NCI-H510A treated with DMSO at 0.1 percent for 48 hours (cell line): ENCODE data around the gene NFX1.
"Not testable (repeated sequence)": the region's sequence is repeated elsewhere in the genome, so short reads cannot be mapped to it uniquely, and the experiment has no call there.

Source experiments
- DNase-seq: peaks from one replicate; lab custom pipeline; 2025; lab: John Stamatoyannopoulos, UW

Gene NFX1

DNA sequence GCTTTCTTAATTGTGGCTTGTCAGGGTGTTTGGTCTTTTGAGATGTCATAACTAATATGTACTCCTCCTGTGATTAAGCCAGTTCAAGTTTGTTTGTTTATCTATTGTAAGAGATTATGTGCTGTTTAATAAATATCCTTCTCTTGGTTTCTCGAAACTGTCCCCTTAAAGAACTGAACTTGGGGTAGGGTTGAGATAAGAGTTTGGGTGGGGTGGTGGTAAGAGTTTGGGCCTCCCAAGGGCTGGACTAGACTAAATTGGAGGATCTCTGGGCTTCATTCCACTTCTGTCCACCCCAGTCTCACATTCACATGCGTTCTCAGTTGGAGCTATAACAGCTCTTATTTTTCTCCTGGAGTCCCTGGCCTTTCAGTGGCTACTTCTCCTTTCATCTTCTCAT, 73.8 kb downstream of the NFX1 start:
- DNase-seq = no peak

DNA sequence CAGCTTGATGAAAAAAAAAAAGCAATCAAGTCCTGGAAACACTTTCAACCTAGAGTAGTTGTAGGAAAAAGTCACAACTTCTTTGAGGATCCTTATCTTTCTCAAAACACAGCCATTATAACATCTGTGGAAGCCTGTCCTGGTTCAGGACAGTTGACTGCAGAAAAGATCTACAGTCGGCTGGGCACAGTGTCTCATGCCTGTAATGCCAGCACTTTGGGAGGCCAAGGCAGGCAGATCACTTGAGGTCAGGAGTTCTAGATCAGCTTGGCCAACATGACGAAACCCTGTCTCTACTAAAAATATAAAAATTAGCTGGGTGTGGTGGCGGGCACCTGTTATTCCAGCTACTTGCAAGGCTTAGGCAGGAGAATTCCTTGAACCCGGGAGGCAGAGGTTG, 74.5 kb downstream of the NFX1 start:
- DNase-seq = not testable (repeated sequence)

DNA sequence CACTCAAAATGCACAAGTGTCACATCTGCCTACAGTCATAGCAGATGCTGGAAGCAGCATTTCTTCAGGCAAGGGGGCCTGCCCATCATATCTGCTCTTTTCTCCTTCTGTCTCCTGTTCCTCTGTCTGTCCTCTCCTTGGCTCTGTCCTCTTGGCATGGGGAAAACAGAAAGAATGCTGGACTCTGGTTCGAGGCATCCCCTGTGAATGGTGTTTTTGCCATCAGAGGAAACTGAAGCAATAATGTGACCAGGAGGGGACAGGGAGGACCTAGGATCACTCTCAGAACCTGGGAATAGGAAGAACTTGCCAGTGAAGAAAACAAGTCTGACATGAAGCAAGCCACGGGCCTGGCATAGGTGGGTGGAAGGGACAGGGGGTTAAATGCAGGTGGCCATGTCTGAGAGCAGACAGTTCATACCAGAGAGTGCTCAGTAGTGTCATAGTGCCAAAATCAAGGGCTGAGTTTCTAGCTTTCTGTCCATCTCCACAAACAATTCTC, 76.7 kb downstream of the NFX1 start:
- no peak for DNase-seq

DNA sequence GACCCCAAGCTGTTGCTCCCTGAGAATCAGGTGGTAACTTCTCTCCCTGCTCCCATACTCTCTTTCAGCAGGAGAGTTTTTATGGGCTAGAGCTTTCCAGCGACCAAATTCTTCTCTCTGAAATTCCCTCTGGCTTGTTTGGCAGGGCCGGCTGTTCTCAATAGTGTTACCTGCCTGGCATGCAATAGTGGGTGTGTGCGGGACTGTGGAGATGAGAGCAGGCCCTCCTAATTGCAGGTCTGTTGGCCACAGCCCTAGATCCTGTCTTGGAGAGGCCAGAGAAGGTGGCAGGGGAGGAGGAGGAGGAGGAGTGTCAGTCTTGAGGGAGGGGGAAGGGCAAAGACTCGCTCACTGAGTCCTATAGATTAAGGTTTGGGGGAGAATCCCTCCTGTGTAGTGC, 82.6 kb downstream of the NFX1 start:
- DNase-seq = no peak

DNA sequence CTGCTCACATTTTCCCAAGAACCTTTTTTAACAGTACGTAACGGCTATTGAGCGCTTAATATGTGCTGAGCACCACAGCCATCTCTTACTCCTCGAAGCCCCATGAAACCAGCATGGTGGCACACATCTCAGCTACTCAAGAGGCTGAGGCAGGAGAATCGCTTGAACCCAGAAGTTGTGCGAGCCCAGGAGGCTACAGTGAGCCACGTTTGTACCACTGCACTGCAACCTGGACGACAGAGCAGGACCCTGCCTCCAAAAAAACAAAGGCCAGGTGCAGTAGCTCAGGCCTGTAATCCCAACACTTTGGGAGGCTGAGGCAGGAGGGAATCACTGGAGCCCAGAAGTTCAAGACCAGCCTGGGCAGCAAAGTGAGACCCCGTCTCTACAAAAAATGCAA, 83.9 kb downstream of the NFX1 start:
- no peak for DNase-seq

DNA sequence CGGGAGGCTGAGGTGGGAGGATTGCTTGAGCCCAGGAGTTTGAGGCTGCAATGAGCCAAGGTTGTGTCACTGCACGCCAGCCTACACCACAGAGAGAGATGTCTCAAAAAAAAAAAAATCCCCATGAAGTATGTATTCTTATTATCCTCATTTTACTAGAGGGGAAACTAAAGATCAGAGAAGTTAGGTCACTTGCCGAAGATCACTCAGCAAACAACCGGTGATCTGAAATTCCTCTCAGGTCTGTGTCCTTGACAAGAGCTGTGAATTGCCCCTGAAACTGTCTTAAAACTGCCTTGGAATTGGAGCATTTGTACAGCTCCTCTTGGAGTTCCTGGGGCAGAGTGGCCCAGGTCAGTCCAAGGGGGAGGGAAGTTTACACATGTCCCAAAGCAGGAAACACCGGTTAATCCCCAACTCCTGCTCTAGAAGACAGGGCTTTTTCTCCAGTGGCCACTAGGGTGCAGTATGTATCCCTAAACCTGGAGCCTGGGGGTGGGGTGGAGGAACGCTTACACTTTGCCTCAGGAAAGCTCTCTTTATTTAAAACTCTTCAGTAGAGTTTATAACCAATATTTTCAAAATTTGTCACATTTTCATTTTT, 84.4 kb downstream of the NFX1 start:
- DNase-seq = peak; percentile 61

DNA sequence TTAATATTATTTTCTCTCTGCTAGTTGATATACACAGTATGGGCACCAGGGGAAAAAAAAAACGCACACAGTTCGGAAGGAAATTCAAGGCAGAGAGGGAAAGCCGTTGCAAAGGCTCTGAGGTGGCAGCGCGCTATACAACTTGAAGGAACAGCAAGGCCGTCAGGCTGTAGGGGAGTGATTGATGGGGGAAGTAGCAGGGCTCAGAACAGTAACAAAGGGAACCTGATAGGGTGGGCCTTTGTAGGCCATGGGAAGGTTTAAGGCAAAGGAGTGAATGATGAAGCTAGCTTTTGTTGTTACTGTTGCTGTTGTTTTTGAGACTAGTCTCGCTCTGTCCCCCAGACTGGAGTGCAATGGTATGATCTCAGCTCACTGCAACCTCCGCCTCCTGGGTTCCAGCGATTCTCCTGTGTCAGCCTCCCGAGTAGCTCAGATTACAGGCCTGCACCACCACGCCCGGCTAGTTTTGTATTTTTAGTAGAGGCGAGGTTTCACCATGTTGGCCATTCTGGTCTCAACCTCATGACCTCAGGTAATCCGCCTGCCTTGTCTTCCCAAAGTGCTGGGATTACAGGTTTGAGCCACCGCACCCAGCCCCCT, 85.0 kb downstream of the NFX1 start:
- peak; percentile 61 for DNase-seq

DNA sequence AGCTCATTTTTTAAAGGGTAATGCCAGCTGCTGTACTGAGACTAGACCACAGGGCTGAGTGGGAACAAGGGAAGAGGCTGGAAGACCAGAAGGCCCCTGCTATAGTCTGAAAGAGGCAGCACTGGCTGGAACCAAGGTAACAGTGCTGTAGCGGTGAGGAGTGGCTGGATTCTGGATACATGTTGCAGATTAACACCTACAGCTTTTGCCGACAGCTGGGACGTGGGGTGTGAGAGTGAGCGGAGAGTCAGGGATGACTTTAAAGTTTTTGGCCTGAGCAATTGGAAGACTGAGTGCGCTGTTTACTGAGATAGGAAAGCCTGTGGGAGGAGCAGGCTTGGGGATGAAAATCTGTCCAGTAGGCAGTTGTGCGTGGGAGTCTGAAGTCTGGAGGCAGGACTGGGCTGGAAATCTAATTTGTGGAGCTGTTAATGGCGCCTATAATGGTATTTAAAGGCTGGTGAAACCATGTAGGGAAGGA, 85.6 kb downstream of the NFX1 start:
- DNase-seq = no peak

DNA sequence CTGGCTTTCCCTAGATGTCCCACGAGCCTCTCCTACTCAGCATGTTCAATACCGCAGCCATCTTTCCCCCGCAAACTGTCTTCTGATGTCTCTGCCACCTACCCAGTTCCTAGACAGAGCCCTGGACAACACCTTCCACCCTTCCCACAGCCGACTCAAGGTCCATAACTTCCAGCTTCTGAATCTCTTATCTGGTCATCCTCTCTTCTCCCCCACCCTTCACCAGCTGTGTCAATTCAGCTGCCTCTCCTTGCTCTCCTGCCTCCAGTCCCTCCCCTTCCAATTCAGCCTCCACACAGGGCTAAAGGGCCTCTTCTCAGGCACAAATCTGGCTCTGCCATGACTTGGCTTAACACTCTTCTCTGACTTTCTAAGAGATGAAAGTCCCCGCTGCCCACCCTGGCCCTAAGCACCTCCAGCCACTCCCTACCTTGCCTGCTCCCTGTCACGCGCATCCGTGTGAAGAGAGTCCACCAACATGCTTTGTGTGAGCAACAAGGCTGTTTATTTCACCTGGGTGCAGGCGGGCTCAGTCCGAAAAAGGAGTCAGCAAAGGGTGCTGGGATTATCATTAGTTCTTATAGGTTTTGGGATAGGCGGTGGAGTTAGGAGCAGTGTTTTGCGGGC, 86.9 kb downstream of the NFX1 start:
- no peak for DNase-seq

DNA sequence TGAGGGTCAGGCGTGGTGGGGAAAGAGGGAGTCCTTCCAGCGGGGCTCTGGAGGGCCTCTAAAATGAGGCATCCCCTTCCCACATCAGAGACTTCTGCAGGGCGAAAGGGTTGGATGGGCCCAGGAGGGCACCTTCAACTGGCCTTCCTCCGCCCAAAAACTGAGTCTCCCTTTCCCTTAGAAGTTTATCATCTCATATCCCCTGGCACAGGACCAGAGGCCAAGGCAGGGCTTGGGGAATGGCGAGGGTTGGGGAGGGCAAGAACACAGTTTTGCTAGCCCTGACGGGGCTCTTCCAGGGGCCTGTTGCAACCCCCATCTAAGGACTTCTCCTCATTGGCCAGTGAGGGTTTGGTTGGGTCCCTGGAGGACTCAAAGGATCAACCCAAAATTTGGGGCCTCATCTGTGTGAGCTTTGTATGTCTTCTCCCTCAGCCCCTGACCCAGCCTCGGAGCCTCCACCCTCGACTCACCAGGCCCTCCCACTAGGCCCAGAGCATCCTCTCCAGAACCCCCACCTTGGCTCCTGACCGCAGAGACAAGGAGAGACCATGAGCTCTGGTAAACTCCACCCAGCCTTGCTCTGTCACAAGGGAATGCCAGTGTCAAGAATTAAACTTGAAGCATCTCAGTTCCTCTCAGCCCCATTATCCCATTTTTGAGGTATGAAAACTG, 87.9 kb downstream of the NFX1 start:
- no peak for DNase-seq

DNA sequence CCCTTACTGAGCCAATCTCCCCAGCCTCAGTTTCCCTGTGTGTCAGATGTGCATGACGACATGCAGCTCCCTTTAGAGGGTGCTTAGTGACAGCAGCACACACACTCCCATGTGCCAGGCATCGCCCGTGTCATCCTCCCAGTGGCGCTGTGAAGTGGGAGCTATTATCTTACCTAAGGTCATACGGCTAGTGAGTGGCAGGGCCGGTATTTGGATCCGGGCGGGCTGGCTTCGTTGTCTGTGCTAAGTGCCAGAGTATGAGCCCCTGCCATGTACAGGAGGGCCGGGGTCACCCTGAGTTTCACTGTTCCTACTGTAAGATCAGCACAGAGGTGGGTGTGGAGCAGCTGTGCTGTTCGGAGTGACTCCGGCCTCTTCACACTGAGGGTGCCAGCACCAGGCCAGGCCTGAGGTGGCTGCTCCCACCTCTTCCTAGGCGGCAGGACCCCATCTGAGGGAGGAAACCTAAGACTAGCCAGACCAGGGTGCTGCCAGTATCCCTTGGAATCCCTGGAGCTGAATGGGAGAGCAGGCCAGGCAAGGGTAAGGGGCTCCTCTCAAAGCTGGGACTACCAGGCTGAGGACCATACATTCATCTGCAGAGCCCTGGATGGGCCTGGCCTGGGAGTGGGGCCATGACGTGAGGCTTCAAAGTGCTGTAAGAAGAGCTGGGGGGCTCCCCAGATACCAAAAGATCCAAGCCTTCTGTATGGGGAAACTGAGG, 89.5 kb downstream of the NFX1 start:
- DNase-seq = no peak

DNA sequence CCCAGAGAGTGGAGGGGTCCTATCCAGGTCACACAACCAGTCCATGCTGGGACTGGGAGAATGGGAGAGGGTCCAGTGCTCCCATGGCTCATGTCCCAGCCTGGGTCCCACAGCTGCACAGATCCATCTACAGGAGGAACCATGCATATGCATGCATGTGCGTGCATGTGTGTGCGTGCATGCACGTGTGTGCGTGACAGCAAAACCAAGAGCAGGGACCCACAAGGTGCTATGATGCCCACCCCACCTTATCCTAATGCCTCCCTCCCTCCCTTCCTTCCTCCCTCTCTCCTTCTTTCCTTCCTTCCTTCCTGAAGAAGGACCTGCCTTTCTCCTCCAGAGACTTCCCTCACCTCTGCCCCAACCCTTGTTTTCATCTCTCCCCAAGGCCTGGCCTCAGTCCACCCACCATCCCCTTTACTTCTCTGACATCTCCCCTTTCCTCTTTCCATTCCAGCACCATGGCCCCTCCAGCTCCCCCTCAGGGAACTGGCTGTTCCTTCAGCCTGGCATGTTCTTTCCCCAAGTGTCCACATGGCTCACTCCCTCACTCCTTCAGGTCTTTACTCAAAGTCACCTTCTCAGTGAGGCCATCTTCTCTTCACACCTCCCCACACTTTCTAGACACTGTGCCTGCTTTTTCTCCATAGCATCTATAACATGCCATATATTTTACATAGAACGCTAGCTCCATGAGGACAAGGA, 90.2 kb downstream of the NFX1 start:
- DNase-seq = no peak

DNA sequence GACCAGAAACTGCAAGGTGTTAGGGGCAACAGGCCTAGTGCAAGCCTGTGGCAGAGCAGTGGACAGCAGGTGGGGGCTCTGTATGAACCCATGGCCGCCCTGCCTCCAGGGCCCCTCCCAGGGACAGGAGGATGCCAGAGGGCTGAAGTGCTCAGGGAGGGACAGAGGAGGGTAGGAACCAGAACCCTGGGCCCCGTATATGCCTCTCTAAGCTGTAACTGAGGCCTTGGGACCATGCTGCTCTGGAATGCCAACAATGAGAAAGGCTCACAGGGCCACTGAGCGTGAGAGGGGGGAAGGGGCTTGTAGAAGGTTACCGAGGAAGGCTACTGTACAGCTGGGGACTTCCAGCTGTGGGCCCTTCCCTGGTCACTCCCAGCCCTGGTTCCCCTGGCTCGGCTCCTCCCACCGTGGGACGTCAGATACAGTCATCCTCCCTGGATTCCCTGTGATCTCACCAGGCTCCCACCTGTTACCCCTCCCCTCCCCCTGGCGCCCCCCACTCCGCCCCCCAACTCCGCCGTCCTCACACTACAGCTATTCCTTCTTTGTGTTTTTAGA, 91.0 kb downstream of the NFX1 start:
- DNase-seq = no peak

DNA sequence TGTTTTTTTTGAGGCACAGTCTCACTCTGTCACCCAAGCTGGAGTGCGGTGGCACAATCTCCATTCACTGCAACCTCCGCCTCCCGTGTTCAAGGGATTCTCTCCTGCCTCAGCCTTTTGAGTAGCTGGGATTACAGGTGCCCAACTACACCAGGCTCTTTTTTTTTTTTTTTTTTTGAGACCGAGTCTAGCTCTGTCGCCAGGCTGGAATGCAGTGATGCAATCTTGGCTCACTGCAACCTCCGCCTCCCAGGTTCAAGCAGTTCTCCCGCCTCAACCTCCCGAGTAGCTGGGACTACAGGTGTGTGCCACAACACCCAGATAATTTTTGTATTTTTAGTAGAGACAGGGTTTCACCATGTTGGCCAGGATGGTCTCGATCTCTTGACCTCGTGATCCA, 92.1 kb downstream of the NFX1 start:
- not testable (repeated sequence) for DNase-seq

DNA sequence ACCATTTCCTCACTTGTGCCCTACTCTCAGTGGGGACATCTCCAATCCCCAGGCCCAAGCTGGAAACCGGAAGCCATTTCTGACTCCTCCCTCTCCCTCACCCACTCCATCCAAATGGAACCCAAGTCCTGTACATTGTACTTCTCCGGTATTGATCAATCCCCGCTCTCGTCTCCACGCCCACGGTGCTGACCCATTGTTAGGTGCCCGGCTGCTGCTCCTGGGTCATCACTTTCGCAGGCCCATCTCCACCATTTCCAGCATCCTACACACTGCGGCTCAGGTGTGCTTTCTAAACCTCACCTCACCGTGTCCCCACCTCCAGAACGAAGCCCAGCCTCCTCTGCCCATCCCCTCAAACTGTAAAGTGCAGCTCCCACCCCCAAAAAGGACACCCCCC, 93.1 kb downstream of the NFX1 start:
- not testable (repeated sequence) for DNase-seq

DNA sequence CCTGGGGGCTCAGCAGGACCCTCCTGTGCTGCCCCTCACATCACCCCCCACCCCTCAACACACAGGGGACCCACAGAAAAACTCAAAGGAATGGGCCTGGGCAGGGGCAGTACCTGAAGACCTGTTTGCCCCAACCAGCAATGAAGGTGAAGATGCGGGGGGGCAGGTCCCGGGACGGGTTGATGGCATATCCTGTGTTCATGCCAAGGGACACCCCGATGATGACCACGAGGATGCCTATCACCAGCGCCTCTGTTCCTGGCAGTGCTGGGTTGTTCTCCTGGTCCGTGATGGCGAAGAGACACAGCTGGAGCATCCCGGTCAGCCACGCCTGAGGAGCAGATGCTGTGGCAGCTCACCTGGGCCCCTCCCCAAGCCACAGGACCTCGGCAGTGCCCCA, 95.2 kb downstream of the NFX1 start:
- not testable (repeated sequence) for DNase-seq

DNA sequence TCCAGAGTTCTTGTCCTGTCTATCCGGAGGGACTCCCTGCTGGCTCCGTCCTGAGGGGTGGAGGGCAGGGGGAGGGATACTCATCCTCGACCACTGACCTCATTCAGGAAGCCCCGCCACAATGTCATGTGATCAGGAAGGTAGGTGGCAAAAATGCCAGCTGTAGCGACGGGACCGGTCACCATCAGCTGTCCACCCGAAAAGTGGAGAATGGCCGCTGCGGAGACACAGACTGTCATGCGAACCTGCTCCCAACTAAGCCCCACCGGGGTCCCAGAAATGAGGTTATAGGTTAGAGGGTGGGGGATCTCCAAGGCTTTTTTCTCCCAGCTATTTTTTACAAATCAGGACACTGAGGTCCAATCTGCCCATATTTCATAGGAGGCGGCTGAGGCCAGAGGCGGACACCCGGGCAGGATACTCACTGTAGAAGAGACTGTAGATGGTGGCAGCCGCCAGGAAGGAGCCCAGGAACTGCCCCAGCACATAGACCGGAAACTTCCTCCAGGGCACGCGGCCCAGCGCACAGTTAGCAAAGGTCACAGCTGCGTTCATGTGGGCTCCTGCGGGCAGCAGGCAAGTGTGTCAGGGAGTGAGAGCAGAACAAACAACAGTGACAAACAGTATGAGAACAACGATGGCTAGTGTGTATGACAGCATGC, 95.8 kb downstream of the NFX1 start:
- DNase-seq = not testable (repeated sequence)

DNA sequence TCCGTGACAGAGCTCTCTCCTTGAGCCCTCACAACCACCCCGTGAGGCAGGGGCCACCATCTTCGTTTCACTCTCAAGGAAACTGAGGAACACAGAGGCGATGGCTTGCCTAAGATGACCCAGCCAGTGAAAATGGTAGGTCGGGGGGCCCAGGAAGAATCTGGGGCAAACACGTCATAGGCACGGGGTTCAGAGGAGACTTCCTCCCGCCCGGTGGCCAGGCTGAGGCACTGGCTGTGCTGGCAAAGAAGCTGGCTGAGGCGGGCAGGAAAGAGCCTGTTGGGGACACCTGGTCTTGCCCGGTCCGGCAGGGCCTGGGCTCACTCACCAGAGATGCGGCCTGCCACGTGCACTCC, 96.3 kb downstream of the NFX1 start:
- not testable (repeated sequence) for DNase-seq

DNA sequence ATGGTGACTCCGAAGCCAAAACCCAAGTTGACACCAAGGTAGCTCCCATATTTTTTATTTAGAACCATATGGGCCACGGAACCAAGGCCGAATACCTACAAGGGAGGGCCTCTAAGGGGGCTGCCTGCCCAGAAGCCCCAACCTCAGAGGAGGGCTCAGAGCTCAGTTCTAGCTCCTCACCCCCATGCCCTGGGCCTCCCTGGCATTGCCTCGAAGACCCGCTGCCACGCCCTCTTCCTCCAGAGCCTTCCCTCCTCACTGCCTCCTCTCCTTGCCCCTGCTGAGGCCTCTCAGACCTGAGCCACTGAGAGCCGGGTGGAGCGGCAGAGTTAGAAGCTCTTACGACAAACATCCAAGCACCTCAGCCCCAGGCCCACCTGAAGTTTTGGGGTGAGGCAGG, 96.7 kb downstream of the NFX1 start:
- not testable (repeated sequence) for DNase-seq

DNA sequence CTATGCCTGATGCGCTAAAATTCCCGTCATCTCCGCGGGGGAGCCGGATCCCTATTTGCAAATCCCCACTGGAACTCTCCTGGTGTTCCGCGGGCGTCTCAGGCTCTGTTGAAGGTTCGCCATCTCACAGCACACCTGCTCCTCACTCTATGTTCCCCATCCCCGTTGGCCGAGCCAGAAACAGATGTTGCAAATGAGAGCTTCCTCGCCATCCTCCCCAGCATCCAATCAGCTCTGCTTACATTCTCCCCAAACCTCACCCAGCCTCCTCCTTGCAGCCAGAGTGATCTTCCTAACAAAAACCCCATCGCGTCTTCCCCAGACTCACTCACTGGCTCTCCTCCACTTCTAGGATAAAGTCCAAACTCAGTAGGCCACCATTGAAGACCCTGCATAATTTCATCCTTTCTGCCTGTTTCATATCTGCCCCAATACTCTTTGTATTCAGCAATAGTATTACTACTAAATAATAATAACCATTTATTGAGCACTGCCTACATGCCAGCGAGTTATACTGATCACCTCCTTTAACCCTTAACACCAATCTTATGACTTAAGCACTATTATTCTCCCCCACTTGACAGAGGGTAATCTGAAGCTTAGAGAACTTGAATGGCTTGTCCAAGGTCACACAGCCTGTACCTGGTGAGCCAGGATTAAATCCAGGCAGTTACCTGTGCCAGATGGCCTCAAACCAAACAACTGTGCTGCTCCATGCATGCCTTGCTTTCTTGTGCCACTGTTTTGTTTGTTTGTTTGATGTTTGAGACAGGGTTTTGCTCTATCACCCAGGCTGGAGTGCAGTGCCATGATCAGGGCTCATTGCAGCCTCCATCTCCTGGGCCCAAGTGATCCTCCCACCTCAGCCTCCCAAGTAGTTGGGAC, 98.0 kb downstream of the NFX1 start:
- DNase-seq = no peak
